ENCODE measurements around the gene C1QL4. TPM values are rescaled to one million over a fixed set of nuclear protein-coding genes. Genes with fewer than 3 reads are reported as not detected.

The C1QL4 gene
- total RNA-seq, 1 donor = 0.18 TPM

DNA sequence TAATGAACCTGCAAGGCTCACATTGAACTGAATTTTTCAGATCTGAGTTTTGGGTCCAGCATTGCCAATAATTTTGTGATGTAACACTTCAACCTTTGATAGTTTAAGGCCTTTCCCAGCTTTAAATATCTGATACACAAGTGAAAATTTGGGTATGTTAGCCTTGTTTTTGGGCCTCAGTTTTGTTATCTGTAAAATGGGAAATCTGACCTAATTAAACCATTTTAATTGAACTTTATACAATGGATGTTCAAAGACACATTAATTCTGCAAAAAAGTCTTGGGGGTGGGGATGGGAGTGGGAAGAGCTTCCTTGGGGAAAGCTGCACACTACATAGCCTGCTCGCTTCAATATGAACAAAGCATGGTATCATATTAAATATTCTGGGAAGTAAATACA is 25.1 kb upstream of the C1QL4 start:
- H3K4me3 ChIP-seq (ENCODE audit: low read depth, low read length) = no peak overlapping the region
- TF ChIP-seq, protein P1, sequence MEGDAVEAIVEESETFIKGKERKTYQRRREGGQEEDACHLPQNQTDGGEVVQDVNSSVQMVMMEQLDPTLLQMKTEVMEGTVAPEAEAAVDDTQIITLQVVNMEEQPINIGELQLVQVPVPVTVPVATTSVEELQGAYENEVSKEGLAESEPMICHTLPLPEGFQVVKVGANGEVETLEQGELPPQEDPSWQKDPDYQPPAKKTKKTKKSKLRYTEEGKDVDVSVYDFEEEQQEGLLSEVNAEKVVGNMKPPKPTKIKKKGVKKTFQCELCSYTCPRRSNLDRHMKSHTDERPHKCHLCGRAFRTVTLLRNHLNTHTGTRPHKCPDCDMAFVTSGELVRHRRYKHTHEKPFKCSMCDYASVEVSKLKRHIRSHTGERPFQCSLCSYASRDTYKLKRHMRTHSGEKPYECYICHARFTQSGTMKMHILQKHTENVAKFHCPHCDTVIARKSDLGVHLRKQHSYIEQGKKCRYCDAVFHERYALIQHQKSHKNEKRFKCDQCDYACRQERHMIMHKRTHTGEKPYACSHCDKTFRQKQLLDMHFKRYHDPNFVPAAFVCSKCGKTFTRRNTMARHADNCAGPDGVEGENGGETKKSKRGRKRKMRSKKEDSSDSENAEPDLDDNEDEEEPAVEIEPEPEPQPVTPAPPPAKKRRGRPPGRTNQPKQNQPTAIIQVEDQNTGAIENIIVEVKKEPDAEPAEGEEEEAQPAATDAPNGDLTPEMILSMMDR (IDR thresholded peaks at IDR 0.05; ENCODE audit: insufficient read depth, low read length) = no peak
- no peak for DNase-seq (ENCODE audit: low read depth)

DNA sequence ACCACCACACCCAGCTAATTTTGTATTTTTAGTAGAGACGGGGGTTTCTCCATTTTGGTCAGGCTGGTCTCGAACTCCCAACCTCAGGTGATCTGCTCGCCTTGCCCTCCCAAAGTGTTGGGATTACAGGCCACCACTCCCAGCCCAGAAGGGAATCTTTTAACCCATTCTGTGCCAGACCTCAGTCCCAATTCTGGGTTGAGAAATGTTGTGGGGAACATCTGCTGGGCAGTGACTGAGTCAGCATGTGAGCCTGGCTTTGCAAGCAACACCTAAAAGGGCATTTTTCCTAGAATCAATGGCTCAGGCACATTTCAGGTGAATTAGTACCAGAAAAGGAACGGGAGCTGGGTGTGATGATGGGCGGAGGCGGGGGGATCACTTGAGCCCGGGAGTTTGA is 22.7 kb upstream of the C1QL4 start:
- no peak for DNase-seq (ENCODE audit: low read depth)
- H3K4me3 ChIP-seq (ENCODE audit: low read depth, low read length) = no peak overlapping the region
- TF ChIP-seq, protein P1 (IDR thresholded peaks at IDR 0.05; ENCODE audit: insufficient read depth, low read length) = no peak

DNA sequence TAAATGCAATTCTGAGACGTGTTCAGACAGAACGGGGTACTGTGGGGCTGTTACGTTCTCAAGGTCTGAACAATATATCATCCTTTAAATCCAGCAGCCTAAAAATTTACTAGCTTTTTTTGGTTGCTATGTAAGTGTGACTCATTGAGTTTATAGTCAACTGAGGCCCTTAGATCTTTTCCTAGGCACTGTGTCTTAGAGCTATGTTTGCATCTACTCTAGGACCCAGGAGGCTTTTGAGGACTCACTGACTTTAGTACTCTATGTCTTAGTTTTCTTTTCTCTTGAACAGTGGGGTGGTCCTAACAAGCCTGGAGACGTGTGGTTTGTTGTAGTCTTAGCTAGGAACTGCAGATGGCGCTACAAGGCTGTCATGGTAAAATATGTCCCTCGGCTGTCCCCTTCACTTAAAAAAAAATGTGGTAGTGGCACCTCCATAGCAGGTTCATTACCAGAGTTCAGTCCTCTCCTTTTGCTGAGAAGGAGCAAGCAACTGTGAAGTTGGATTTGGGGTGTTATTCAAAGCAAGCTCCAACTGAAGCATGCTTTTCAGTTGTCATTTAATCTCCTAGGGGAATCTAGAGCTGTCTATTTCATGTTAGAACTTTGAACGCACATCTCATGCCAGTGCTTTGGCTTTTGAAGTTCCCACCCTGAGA is 21.6 kb upstream of the C1QL4 start:
- TF ChIP-seq, protein P1 (IDR thresholded peaks at IDR 0.05; ENCODE audit: insufficient read depth, low read length) = peak; percentile 86
- peak; percentile 83 for DNase-seq (ENCODE audit: low read depth)
- H3K4me3 ChIP-seq (ENCODE audit: low read depth, low read length) = no peak overlapping the region

GRCh38 chr12:49357103-49357678 is 20.2 kb upstream of the C1QL4 start:
- TF ChIP-seq, protein P1 (IDR thresholded peaks at IDR 0.05; ENCODE audit: insufficient read depth, low read length) = peak; percentile 55
- peak; percentile 87 for DNase-seq (ENCODE audit: low read depth)
- H3K4me3 ChIP-seq (ENCODE audit: low read depth, low read length) = no peak overlapping the region

DNA sequence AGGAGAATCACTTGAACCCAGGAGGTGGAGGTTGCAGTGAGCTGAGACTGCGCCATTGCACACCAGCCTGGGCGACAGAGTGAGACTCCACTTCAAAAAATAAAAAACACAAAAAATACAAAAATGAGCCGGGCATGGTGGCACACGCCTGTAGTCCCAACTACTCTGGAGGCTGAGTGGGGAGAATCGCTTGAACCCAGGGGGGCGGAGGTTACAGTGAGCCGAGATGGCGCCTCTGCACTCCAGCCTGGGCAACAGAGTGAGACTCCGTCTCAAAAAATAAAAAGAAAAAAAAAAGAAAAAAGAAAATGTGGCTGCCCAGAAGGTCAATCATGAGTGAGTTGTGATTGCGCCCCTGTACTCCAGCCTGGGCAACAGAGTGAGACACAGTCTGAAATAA is 18.9 kb upstream of the C1QL4 start:
- no peak for DNase-seq (ENCODE audit: low read depth)
- TF ChIP-seq, protein P1 (IDR thresholded peaks at IDR 0.05; ENCODE audit: insufficient read depth, low read length) = no peak
- H3K4me3 ChIP-seq (ENCODE audit: low read depth, low read length) = no peak overlapping the region

DNA sequence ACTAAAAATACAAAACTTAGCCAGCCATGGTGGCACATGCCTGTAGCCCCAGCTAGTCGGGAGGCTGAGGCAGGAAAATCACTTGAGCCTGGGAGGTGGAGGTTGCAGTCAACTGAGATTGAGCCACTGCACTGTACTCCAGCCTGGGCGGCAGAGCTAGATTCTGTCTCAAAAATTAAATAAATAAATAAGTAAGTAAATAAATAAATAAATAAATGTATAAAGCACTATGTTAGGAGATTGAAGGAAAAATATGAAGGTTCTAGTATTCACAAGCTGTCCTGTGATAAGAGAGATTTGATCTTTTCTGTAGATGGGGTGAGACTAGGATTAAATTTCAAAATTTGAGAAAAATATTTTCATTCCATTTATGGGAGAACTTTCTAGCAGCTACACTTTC is 15.4 kb upstream of the C1QL4 start:
- TF ChIP-seq, protein P1 (IDR thresholded peaks at IDR 0.05; ENCODE audit: insufficient read depth, low read length) = no peak
- H3K4me3 ChIP-seq (ENCODE audit: low read depth, low read length) = no peak overlapping the region
- DNase-seq (ENCODE audit: low read depth) = no peak
